ENCODE measurements around the gene MAP3K10. TPM values are rescaled to one million over a fixed set of nuclear protein-coding genes. Genes with fewer than 3 reads are reported as not detected.

Gene MAP3K10
- total RNA-seq, 1 donor from 2014 or later: 3.9 TPM

DNA sequence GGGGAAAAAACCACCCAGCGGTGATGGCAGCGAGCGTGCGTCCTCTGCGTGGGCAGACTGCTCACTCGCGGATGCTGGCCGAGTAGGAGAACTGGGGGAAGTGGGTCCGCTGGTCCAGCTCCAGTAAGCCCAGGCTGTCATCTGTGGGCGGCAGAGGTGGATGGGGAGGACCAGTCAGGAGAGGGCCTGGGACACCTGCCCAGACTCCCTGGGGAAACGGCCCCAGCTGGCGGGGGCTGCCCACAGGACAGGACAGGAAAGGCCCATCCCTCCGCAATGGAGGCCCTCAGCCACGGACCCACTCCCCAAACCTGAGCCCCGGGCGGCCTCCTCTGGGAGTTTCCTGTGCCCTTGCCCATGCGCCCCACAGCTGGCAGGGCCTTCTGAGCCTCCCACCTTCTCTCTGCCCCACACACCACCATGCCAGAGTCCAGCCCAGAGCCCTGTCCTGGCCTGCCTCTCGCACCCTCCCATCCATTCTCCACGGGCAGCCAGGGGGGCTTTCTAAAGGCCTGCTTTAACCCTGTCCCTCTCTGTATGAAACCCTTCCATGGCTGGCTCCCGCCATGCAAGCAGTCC, 42.7 kb downstream of the MAP3K10 start:
- DNase-seq (ENCODE audit: low spot score): no peak

DNA sequence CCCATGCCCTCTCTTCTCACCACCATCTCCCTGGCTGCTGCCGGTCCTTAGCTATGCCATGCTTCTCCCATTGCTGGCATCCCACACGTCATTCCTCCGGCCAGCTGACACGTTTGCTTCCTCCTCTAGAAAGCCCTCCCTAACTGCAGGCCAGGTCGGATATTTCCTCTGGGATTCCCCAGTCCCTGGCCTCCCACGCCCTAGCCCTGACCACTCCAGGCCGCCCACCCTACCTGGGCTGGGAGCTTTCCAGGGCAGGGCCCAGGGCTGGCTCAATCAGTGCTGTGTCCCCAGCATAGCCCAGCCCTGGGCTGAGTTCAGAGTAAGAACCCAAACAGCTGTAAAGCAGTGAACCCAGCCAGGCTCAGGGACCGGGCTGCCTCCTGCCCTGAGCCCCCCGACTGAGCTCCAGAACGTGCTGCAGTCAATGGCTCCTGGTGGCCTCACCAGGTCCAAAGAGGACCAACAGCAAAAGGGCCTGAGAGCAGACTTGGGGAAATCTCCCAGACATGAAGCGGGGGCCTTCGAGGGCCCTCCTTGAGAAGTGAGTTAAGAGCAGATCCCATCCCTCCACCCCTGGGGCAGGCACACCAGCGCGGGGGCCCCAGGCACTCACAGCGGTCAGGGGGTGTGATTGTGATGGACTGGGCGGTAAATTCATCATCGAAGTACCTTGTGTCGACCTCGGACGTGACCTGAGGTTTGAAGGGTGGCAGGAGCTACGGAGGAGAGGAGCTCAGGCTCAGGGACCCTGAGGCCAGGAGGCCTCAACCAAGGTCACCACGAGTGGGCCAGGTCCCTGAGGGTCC, 43.4 kb downstream of the MAP3K10 start:
- DNase-seq (ENCODE audit: low spot score): no peak

DNA sequence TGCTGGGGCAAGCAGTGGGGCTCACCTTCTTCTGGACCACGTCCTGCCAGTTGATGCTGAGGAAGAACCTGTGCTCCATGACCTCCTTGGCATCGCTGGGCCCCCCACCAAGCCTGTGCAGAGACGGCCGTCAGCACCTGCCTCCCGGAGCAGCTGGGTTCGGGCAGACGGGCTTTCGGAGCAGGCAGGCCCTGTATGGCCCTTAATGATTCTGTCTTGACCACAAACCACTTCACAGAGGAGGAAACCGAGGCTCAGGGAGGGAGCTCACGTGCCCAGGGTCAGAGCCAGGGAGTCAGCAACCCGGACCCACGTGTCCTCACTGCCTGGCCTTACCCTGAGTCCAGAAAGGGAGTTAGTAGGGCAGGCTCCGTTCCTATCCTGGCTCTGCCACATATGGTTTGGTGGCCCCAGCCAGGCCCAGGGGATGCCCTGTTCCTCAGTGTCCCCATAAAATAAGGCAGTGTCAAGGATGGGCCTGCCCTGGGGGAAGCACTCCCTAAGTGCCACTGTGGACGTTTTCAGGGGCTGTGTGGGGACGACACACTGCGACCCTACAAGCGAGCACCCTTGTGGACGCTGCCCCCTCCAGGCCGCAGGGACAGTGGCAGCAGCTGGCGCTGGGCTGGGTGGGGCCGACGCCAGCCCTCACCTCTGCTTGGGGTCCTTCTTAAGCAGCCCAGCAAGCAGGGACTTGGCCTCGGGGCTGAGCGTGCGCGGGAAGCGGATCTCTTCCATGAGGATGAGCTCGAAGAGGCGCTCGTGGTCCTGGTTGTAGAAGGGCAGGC, 44.2 kb downstream of the MAP3K10 start:
- no peak for DNase-seq (ENCODE audit: low spot score)

DNA sequence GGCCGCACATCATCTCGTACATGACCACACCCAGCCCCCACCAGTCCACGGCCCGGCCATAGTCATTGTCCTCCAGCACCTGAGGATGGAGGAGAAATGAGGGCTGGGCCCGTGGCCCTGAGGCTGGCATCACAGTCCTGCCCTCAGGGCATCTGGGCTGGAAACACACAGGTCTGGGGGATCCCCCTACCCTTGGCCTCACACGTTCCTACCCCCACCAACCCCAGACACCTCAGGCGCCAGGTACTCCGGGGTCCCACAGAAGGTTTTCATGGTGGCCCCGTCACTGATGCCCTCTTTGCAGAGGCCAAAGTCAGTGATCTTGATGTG, 44.8 kb downstream of the MAP3K10 start:
- no peak for DNase-seq (ENCODE audit: low spot score)

DNA sequence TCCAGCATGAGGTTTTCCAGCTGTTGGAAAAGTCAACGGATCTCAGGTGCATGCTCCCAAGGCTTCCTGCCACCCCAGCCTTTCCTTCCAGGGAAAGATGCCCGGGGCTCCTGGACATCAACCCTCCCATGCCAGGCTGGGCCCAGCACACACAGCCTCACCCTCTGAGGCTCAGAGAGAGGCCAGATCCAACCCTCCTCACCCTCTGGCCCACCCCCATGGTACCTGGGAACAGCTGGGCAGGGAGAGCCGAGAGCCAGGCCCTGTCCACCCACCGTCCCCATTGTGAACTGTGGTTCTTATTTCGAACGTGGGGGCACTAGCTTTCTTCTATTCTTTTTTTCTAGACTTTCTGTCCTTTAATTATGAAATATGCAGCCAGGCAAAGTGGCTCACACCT, 45.1 kb downstream of the MAP3K10 start:
- DNase-seq (ENCODE audit: low spot score): no peak

DNA sequence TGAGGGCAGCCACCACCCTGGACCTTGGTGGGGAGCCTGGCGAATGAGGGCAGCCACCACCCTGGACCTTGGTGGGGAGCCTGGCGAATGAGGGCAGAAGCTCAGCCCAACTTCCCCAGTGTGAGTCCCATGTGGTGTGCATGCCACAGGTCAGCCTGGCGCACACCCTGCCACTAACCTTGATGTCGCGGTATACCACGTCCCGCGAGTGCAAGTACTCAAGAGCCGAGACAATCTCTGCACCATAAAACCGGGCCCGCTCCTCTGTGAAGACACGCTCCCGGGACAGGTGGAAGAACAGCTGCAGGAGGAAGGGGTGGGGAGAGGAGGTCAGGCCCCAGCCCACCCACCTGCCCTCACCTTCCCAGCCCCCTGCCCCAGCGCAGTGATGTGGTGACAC, 46.6 kb downstream of the MAP3K10 start:
- DNase-seq (ENCODE audit: low spot score): no peak

DNA sequence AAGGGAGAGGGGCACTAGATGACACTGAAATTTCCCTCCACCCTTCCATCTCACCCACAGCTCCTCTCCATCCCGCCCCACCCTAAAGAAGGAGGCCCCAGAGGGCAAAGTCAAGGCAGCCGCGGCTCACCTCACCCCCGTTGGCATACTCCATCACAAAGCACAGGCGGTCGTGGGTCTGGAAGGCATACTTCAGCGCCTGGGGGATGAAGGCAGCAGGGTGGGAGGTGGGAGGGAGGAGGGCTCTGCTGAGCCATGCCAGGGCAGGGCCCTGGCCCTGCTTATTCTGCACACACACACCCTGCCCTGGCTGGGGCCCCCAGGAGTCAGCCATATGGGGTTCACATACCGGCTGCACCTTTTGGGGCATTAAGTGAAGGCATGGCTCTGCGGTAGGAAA, 47.5 kb downstream of the MAP3K10 start:
- DNase-seq (ENCODE audit: low spot score): no peak

DNA sequence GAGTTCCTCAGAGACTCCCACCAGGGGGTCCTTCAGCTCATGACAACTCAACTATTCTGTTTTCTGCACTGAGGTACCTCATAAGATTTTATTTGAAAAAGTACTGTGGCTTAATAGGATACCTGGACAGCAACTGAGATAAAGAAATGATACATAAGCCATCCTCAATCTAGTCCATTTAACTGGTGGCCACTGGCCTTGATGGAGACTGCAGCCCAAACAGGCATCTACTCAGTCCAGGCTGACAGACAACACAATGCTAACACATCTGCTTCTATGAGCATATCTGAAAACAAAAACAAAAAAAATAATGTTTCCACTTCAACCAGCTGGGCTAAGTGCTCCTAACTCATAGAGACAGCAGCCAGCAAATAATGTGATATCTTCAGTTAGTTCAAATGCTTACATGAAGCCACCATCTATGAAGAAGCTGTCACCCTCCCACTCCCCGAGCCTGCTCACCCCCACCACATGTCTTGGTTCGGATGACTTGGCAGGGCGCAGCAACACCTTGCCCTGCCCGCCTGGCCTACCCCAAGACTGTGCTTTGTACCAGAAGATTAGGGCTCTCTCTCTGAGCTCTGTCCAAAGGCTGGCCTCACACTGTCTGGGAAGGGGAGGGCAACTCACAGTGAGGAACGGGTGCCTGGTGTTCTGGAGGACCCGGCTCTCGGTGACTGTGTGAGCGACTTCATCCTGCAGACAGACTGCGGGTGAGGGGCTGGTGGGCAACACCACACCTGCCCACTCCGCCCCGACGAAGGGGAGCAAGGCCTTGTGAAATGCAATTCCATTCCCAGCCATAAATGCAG, 48.4 kb downstream of the MAP3K10 start:
- no peak for DNase-seq (ENCODE audit: low spot score)

DNA sequence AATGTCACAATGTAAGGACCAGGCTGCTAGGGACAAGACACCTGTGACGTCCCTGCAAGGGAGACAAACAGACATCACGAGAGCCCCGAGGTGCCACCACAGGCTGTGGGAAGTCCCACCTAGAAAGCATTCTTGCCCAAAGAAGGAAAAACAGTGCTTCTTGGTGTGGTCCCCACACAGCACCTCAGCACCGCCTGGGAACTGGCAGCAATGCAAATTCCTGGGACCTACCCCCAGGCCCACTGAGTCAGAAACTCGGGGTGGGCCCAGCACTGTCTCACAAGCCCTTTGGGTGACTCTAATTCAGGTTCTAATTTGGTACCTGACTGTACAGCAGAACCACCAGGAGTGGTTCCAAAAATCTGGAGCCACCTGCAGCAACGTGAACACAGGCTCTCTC, 49.1 kb downstream of the MAP3K10 start:
- no peak for DNase-seq (ENCODE audit: low spot score)

DNA sequence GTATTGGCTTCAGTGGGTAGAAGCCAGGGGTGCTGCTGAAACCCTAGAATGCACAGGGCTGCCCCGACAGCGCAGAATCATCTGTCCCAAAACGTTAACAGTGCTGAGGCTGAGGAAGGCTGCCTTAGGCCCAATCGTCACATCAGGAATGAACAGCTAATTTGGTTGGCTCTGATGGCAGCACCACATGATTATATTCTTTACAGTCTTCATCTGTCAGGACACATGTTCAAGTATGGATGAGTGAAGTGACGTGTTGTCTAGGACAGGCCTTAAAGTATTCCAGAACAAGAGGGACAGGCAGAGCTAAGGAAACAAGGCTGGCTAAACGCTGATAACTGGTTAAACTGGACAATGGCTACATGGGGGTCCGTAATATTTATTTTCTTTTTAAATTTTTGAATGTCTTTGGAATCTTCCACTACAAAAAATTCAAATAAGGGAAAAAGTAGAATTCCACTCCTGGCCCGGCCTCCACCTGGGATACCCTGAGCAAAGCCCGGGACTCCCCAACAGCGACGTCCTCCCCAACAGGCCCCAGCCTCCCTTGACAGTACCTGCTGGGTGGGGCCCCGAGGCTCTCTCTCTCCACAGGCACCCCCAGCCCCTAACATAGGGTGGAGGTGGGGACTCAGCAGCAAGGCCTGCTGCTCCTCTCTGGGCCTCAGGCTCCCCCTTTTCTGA, 50.0 kb downstream of the MAP3K10 start:
- no peak for DNase-seq (ENCODE audit: low spot score)

DNA sequence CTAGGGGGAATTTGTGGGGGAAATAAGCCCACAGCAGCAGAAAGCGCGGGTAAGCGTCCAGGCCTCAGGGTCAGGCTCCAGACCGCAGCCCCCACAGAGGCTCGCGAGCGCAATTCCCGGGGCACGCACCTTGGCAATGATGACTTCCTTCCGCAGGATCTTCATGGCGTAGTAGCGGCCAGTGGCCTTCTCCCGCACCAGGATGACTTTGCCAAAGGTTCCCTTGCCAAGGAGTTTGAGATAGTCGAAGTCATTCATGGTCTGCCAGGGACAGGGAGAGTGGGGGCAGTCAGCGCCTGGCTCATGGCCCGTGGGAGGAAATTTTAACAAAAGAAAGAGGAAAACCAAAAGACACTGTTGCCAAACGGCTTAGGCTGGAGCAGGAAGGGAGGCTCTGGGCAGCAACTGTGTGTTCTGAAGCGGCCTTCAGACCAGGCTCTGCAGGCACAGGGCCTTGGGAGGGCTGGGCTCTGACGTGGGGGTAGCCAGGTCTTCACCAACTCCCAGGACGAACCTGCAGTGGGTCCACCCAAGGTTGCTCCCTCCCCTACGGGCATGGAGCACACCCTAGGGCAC, 50.7 kb downstream of the MAP3K10 start:
- no peak for DNase-seq (ENCODE audit: low spot score)

DNA sequence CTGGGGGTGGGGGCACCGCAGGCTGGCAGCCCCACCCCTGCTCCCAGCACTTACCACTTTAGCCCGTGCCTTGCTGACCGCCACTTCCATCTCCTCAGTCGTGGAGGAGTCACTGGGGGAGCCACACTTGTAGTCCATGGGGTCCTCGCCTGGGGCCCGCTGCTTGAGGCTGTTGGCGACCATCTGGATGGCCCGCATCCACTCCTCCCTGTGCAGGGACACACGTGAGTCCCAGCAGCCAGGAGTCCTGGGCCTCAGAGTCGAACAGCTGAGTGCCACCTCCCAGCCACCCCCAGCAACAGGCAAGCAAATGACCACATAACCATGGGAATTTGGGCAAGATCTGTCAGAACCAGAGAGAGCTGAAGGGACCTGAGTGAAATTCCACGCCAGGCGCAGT, 51.3 kb downstream of the MAP3K10 start:
- DNase-seq (ENCODE audit: low spot score): no peak

DNA sequence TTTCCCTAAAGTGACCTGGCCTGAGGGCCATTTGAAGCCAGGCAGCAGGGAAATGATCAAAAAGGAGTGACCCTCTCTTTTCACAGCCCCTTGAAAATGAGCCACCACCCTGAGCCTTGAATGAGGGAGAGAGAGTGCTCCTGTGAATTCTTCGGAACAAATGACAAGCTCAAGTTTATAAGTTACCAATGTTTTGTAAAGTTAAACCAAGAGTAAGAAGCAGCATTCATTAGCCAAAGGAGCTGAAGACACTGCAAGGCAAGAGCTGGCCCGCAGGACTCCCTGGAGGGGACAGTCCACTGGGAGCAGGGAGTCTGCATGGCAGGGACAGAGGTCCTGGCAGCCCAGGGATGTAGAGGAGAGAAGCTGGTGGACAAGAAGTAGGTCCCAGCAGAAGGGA, 52.0 kb downstream of the MAP3K10 start:
- no peak for DNase-seq (ENCODE audit: low spot score)

DNA sequence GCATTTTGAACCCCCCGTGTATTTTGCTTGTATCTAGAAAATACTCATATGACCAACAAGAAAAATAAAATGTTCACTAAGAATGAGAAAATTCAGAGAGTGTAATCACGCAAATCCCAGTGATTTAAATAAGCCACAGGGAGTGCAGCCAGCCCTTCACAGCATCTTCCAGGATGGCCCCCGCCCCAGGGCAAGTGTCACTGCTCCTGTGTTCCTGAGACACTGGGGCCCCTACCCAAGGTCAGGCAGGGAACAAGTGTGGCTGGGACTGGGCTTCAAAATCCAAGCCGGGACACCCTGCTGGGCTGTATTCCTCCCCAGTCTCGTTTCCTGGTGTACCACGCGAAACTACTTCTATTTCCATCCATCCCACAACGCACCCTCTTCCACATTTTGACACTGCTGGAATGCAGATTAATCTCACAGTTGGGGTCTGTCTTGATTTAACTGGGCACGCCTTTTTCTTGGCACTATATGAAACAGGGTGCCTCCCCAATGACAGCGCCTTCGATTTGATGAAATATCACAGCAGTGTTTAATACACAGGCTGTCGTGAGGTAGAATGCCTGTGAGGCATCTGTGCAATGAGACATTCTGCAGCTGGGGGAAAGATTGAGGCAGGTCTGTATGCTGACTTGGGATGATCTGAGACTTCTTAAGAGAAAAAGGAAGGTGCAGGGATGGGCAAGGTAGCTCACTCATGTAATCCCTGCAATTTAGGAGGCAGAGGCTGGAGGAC, 53.5 kb downstream of the MAP3K10 start:
- DNase-seq (ENCODE audit: low spot score): no peak

DNA sequence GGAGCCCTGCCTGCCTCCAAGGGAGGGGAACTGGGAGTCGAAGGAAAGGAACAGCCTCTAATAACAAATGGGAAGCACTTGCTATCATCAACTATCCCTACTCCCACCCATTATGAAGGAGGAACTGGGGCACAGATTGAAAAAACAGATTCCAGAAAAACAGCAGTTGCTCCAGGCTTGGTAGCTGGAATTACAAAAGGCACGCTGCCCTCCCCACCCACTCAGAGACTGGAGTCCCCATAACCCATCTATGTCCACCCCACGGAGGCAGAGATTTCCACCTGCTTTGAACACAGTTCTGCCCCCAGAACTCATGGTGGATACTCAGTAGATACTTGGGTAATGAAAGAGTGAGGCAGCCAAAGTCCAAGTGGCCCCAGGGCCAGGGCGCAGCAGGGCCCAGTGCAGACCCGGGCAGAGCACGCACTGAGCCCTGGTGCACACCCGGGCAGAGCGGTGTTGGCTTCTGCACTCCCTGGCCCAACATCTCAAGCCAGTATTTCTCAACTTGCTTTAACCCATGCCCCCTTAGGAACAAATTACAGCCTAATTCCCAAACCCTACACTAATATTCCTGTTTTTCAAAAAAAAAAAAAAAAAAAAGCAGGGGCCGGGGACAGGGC, 54.4 kb downstream of the MAP3K10 start:
- DNase-seq (ENCODE audit: low spot score): no peak

DNA sequence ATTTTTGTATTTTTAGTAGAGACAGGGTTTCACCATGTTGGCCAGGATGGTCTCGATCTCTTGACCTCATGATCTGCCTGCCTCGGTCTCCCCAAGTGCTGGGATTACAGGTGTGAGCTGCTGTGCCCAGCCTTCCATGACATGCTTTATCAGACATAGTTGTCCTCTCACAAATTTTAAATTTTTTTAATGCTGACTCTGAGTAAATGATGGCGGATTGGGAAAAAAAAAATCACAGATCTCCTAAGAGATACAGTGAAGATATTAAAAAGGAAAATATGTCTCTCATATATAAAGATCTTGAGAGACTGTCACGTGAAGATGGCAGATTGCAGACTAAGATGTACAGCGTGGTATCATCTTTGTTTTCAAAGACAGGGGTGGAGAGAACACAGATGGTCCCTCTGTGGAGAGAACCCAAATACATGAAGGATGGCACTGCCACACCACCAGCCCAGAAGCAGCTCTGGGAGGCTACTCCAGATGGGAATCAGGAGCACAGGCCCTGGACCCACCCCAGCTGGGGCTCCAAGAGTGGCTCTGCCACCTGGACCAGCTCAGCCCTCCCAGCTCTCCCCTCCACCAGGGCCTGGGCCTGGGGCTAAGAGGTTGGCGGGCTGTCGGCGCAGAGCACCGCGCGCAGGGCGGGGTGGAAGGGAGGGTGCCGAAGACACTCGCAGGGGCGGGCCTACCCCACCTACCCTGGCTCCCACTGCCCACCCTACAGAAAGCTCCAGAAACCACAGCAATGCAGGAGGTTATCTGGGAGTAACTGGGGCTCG, 55.3 kb downstream of the MAP3K10 start:
- DNase-seq (ENCODE audit: low spot score): no peak

DNA sequence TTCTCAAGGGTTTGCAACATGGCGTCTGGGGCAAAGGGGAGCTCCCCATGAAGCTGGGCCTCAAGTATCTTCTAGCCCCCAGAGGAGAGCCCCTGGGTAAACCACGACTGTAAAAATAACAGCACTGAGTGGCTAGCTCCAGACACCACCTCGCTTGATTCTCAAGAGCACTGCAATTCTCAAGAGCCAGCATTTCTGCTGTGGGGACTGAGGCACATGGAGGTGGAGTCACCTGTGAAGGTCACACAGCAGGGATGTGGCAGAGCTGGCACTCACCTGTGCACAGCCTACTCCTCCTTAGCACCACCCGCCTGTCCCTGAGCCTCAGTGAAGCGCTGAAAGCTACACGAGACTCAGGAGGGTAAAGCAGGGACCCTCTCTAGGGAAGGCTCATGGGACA, 56.0 kb downstream of the MAP3K10 start:
- no peak for DNase-seq (ENCODE audit: low spot score)

DNA sequence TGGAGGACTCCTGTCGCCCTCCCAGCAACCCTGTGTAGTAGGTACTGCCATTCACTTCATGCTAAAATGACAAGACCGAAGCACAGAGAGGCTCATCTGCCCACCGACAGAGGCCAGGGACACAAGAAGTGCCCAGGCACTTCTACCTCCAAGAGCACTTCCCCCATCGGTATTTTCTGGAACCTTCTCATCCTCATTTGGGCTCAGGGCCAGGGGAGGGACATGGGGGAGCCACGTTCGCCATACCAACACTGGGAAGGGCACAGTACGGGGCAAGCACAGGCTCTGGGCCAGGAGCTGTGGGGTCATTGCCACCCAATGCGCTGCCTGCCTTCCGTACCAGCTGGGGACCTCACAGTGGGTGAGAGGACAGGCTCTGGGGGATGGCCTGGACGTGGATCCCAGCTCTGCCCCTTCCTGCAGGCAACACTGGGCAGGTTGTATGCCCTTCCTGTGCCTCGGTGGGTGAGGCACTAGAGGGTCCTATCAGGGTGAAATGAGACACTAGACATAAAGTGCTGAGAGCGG, 56.6 kb downstream of the MAP3K10 start:
- no peak for DNase-seq (ENCODE audit: low spot score)

DNA sequence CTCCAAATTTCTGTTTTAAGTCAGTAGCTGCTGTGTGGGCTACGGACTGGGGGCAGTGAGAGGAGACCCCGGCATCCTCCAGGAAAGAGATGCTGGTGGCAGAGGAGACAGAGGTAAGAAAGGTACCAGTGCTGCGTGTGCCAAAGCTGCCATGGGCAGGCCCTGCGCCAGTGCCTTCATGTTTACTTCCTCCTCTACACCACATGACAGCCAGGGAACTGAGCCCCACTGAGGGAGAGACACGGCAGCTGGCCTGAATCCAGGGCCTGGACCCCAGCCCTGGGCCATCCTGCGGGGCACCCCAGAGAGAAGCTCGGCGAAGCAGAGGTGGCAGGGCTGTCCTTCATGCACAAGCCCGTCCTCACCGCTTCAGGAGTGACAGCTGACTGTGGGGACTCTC, 58.0 kb downstream of the MAP3K10 start:
- no peak for DNase-seq (ENCODE audit: low spot score)
